ENCODE results near the gene NEO1. TPM values are rescaled to one million over a fixed set of nuclear protein-coding genes. Genes with fewer than 3 reads are reported as not detected.

Gene NEO1
- total and polyA plus RNA-seq, 9 of the 15 experiments (the other 6 are each of a cell fraction or from before 2014, with no cell fraction given) = 0.08 to 1.7 (median 0.48) TPM

GRCh38 chr15:73105064-73105463 lies 52.8 kb downstream of the NEO1 start:
- intact Hi-C loops (cut with micrococcal nuclease) = no loop called here
- Histone ChIP-seq H3K4me1 (replicated peaks in 1 of 2; ENCODE audit: control insufficient read depth in 2 of 2, insufficient read depth in 2 of 2, low read length in 2 of 2) (no peaks in the 10 kb centered on the region), H3K36me3 (ENCODE audit: control insufficient read depth, insufficient read depth, low read length) (no peaks in the 10 kb centered on the region), H3K4me3 (no peak overlapping the region), H3K27ac (ENCODE audit: extremely low read depth, low read depth, low read length) (no peak overlapping the region), H3K9ac (ENCODE audit: insufficient read depth in 1 of 2, low read depth in 2 of 2, low read length in 2 of 2) (no peak overlapping the region), H3K79me2 (ENCODE audit: control insufficient read depth, insufficient read depth, low read length) (no peaks in the 10 kb centered on the region), H3K4me2 (ENCODE audit: insufficient read depth, low read length) (no peak overlapping the region), H3K27me3 (ENCODE audit: control insufficient read depth in 2 of 2, insufficient read depth in 2 of 2, low read length in 2 of 2) (no peaks in the 10 kb centered on the region), H3K9me1 (ENCODE audit: control insufficient read depth, insufficient read depth, low read length) (no peaks in the 10 kb centered on the region), H2AFZ (ENCODE audit: low read depth, low read length) (no peak overlapping the region), H3K9me3 (replicated peaks; ENCODE audit: control insufficient read depth, insufficient read depth, low read depth, low read length) (no peaks in the 10 kb centered on the region), H4K20me1 (replicated peaks; ENCODE audit: control insufficient read depth, insufficient read depth, low read length) (no peaks in the 10 kb centered on the region)
- WGBS (ENCODE audit: insufficient coverage, low coverage, missing lambda C conversion rate) = 4% methylated on average over 3 of the region's 3 CpGs
- ChIA-PET CTCF (ENCODE audit: low intra/inter-chr PET ratio) (no interaction called here), POLR2A (no interaction called here)
- ATAC-seq (no peak), FAIRE-seq (no peak), DNase-seq (ENCODE audit: extremely low read depth in 1 of 4, low spot score in 3 of 4) (no peak)
- no TSS peak for BruUV-seq (replicated peaks)
- in situ Hi-C loops (cut with MboI) = no loop called here
- TF ChIP-seq FOSL1 (tag; conservative IDR thresholded peaks at IDR 0.05) (no peak), CAMTA2 (CRISPR knock-in tag; conservative IDR thresholded peaks at IDR 0.05) (no peak), ZNF280B (CRISPR knock-in tag; IDR thresholded peaks at IDR 0.05) (no peak), ZNF586 (CRISPR knock-in tag; conservative IDR thresholded peaks at IDR 0.05) (no peak), CUX1 (CRISPR knock-in tag; IDR thresholded peaks at IDR 0.05) (no peak), ZBTB40 (IDR thresholded peaks at IDR 0.05) (no peak), ZBTB40 (CRISPR knock-in tag; IDR thresholded peaks at IDR 0.05) (no peak)
